ENCODE results near the gene ZBTB7C.

The ZBTB7C gene

GRCh38 chr18:48347756-48348326 lies 61.3 kb downstream of the ZBTB7C start:
- no peaks in the 10 kb centered on the region for H3K36me3 ChIP-seq (ENCODE audit: insufficient read depth, low read length)
- no peaks in the 10 kb centered on the region for H3K9me3 ChIP-seq (ENCODE audit: low read length)
- no peaks in the 10 kb centered on the region for H3K27me3 ChIP-seq (ENCODE audit: control insufficient read depth in 1 of 2, insufficient read depth in 2 of 2, low read length in 2 of 2)
- peaks cover 8% of the 10 kb centered on the region for H3K4me1 ChIP-seq (ENCODE audit: insufficient read depth, low read length)
- H3K4me3 ChIP-seq (ENCODE audit: low read depth in 1 of 2, low read length in 2 of 2) = no peak overlapping the region
- H3K9ac ChIP-seq (ENCODE audit: low read length) = no peak overlapping the region
- no peak overlapping the region for H3K27ac ChIP-seq (ENCODE audit: low read depth, low read length)

GRCh38 chr18:48345596-48345995 lies 63.6 kb downstream of the ZBTB7C start:
- H3K9me3 ChIP-seq (ENCODE audit: low read length) = no peaks in the 10 kb centered on the region
- peaks cover 20% of the 10 kb centered on the region for H3K4me1 ChIP-seq (ENCODE audit: insufficient read depth, low read length)
- H3K9ac ChIP-seq (ENCODE audit: low read length) = no peak overlapping the region
- H3K36me3 ChIP-seq (ENCODE audit: insufficient read depth, low read length) = no peaks in the 10 kb centered on the region
- no peak overlapping the region for H3K27ac ChIP-seq (ENCODE audit: low read depth, low read length)
- H3K4me3 ChIP-seq (ENCODE audit: low read depth in 1 of 2, low read length in 2 of 2) = no peak overlapping the region
- no peaks in the 10 kb centered on the region for H3K27me3 ChIP-seq (ENCODE audit: control insufficient read depth in 1 of 2, insufficient read depth in 2 of 2, low read length in 2 of 2)

- Histone ChIP-seq H3K36me3 (ENCODE audit: insufficient read depth, low read length) (no peaks in the 10 kb centered on the region), H3K4me1 (ENCODE audit: insufficient read depth, low read length) (peaks cover 20% of the 10 kb centered on the region), H3K9ac (ENCODE audit: low read length) (no peak overlapping the region), H3K4me3 (ENCODE audit: low read depth in 1 of 2, low read length in 2 of 2) (no peak overlapping the region), H3K27me3 (ENCODE audit: control insufficient read depth in 1 of 2, insufficient read depth in 2 of 2, low read length in 2 of 2) (no peaks in the 10 kb centered on the region), H3K9me3 (ENCODE audit: low read length) (no peaks in the 10 kb centered on the region), H3K27ac (ENCODE audit: low read depth, low read length) (no peak overlapping the region)
Observed at GRCh38 chr18:48342581-48342980, 66.6 kb downstream of the ZBTB7C start.

- no peaks in the 10 kb centered on the region for H3K27me3 ChIP-seq (ENCODE audit: control insufficient read depth in 1 of 2, insufficient read depth in 2 of 2, low read length in 2 of 2)
- no peak overlapping the region for H3K4me3 ChIP-seq (ENCODE audit: low read depth in 1 of 2, low read length in 2 of 2)
- no peak overlapping the region for H3K27ac ChIP-seq (ENCODE audit: low read depth, low read length)
- peaks cover 20% of the 10 kb centered on the region for H3K4me1 ChIP-seq (ENCODE audit: insufficient read depth, low read length)
- H3K36me3 ChIP-seq (ENCODE audit: insufficient read depth, low read length) = no peaks in the 10 kb centered on the region
- no peaks in the 10 kb centered on the region for H3K9me3 ChIP-seq (ENCODE audit: low read length)
- no peak overlapping the region for H3K9ac ChIP-seq (ENCODE audit: low read length)
Observed at GRCh38 chr18:48342125-48342524, 67.1 kb downstream of the ZBTB7C start.

- Histone ChIP-seq H3K27me3 (ENCODE audit: control insufficient read depth in 1 of 2, insufficient read depth in 2 of 2, low read length in 2 of 2) (no peaks in the 10 kb centered on the region), H3K4me3 (ENCODE audit: low read depth in 1 of 2, low read length in 2 of 2) (no peak overlapping the region), H3K27ac (ENCODE audit: low read depth, low read length) (no peak overlapping the region), H3K4me1 (ENCODE audit: insufficient read depth, low read length) (peaks cover 20% of the 10 kb centered on the region), H3K9ac (ENCODE audit: low read length) (no peak overlapping the region), H3K36me3 (ENCODE audit: insufficient read depth, low read length) (no peaks in the 10 kb centered on the region), H3K9me3 (ENCODE audit: low read length) (no peaks in the 10 kb centered on the region)
Observed at GRCh38 chr18:48340560-48340959, 68.6 kb downstream of the ZBTB7C start.

GRCh38 chr18:48339692-48340091 lies 69.5 kb downstream of the ZBTB7C start:
- no peak overlapping the region for H3K27ac ChIP-seq (ENCODE audit: low read depth, low read length)
- H3K4me1 ChIP-seq (ENCODE audit: insufficient read depth, low read length) = peaks cover 20% of the 10 kb centered on the region
- H3K9me3 ChIP-seq (ENCODE audit: low read length) = no peaks in the 10 kb centered on the region
- no peak overlapping the region for H3K4me3 ChIP-seq (ENCODE audit: low read depth in 1 of 2, low read length in 2 of 2)
- no peaks in the 10 kb centered on the region for H3K27me3 ChIP-seq (ENCODE audit: control insufficient read depth in 1 of 2, insufficient read depth in 2 of 2, low read length in 2 of 2)
- no peaks in the 10 kb centered on the region for H3K36me3 ChIP-seq (ENCODE audit: insufficient read depth, low read length)
- H3K9ac ChIP-seq (ENCODE audit: low read length) = no peak overlapping the region

- Histone ChIP-seq H3K36me3 (ENCODE audit: insufficient read depth, low read length) (no peaks in the 10 kb centered on the region), H3K27me3 (ENCODE audit: control insufficient read depth in 1 of 2, insufficient read depth in 2 of 2, low read length in 2 of 2) (no peaks in the 10 kb centered on the region), H3K4me3 (ENCODE audit: low read depth in 1 of 2, low read length in 2 of 2) (no peak overlapping the region), H3K9ac (ENCODE audit: low read length) (no peak overlapping the region), H3K9me3 (ENCODE audit: low read length) (no peaks in the 10 kb centered on the region), H3K27ac (ENCODE audit: low read depth, low read length) (no peak overlapping the region), H3K4me1 (ENCODE audit: insufficient read depth, low read length) (peaks cover 20% of the 10 kb centered on the region)
Observed at GRCh38 chr18:48338915-48339314, 70.3 kb downstream of the ZBTB7C start.

GRCh38 chr18:48337053-48337452 lies 72.1 kb downstream of the ZBTB7C start:
- Histone ChIP-seq H3K4me3 (ENCODE audit: low read depth in 1 of 2, low read length in 2 of 2) (no peak overlapping the region), H3K27ac (ENCODE audit: low read depth, low read length) (no peak overlapping the region), H3K9me3 (ENCODE audit: low read length) (no peaks in the 10 kb centered on the region), H3K27me3 (ENCODE audit: control insufficient read depth in 1 of 2, insufficient read depth in 2 of 2, low read length in 2 of 2) (no peaks in the 10 kb centered on the region), H3K9ac (ENCODE audit: low read length) (no peak overlapping the region), H3K4me1 (ENCODE audit: insufficient read depth, low read length) (peaks cover 4% of the 10 kb centered on the region), H3K36me3 (ENCODE audit: insufficient read depth, low read length) (no peaks in the 10 kb centered on the region)

- no peaks in the 10 kb centered on the region for H3K4me1 ChIP-seq (ENCODE audit: insufficient read depth, low read length)
- H3K4me3 ChIP-seq (ENCODE audit: low read depth in 1 of 2, low read length in 2 of 2) = no peak overlapping the region
- no peaks in the 10 kb centered on the region for H3K36me3 ChIP-seq (ENCODE audit: insufficient read depth, low read length)
- no peak overlapping the region for H3K27ac ChIP-seq (ENCODE audit: low read depth, low read length)
- no peak overlapping the region for H3K9ac ChIP-seq (ENCODE audit: low read length)
- no peaks in the 10 kb centered on the region for H3K9me3 ChIP-seq (ENCODE audit: low read length)
- no peaks in the 10 kb centered on the region for H3K27me3 ChIP-seq (ENCODE audit: control insufficient read depth in 1 of 2, insufficient read depth in 2 of 2, low read length in 2 of 2)
Observed at GRCh38 chr18:48336332-48336731, 72.9 kb downstream of the ZBTB7C start.

- H3K27ac ChIP-seq (ENCODE audit: low read depth, low read length) = no peak overlapping the region
- no peak overlapping the region for H3K9ac ChIP-seq (ENCODE audit: low read length)
- H3K4me3 ChIP-seq (ENCODE audit: low read depth in 1 of 2, low read length in 2 of 2) = no peak overlapping the region
- no peaks in the 10 kb centered on the region for H3K36me3 ChIP-seq (ENCODE audit: insufficient read depth, low read length)
- no peaks in the 10 kb centered on the region for H3K4me1 ChIP-seq (ENCODE audit: insufficient read depth, low read length)
- H3K27me3 ChIP-seq (ENCODE audit: control insufficient read depth in 1 of 2, insufficient read depth in 2 of 2, low read length in 2 of 2) = no peaks in the 10 kb centered on the region
- H3K9me3 ChIP-seq (ENCODE audit: low read length) = no peaks in the 10 kb centered on the region
Observed at GRCh38 chr18:48335829-48336228, 73.4 kb downstream of the ZBTB7C start.

GRCh38 chr18:48334845-48335244 lies 74.3 kb downstream of the ZBTB7C start:
- Histone ChIP-seq H3K4me3 (ENCODE audit: low read depth in 1 of 2, low read length in 2 of 2) (no peak overlapping the region), H3K36me3 (ENCODE audit: insufficient read depth, low read length) (no peaks in the 10 kb centered on the region), H3K9me3 (ENCODE audit: low read length) (no peaks in the 10 kb centered on the region), H3K4me1 (ENCODE audit: insufficient read depth, low read length) (no peaks in the 10 kb centered on the region), H3K27me3 (ENCODE audit: control insufficient read depth in 1 of 2, insufficient read depth in 2 of 2, low read length in 2 of 2) (no peaks in the 10 kb centered on the region), H3K27ac (ENCODE audit: low read depth, low read length) (no peak overlapping the region), H3K9ac (ENCODE audit: low read length) (no peak overlapping the region)

GRCh38 chr18:48333563-48333962 lies 75.6 kb downstream of the ZBTB7C start:
- H3K4me3 ChIP-seq (ENCODE audit: low read depth in 1 of 2, low read length in 2 of 2) = no peak overlapping the region
- H3K9ac ChIP-seq (ENCODE audit: low read length) = no peak overlapping the region
- H3K36me3 ChIP-seq (ENCODE audit: insufficient read depth, low read length) = no peaks in the 10 kb centered on the region
- H3K27ac ChIP-seq (ENCODE audit: low read depth, low read length) = no peak overlapping the region
- H3K27me3 ChIP-seq (ENCODE audit: control insufficient read depth in 1 of 2, insufficient read depth in 2 of 2, low read length in 2 of 2) = no peaks in the 10 kb centered on the region
- H3K4me1 ChIP-seq (ENCODE audit: insufficient read depth, low read length) = no peaks in the 10 kb centered on the region
- H3K9me3 ChIP-seq (ENCODE audit: low read length) = no peaks in the 10 kb centered on the region
